K562 (cell line): ENCODE data around the gene RAI1. TPM values are rescaled to one million over a fixed set of nuclear protein-coding genes. Genes with fewer than 3 reads are reported as not detected.

ENCODE experiments used
- ATAC-seq: fragments of 200-7000 bp; cut with Tn5 transposase; 3 replicates; pipeline ENCODE4 v1.9.1; 2020; ENCODE audit warnings: moderate library complexity
- BruUV-seq: library from RNA; stranded (reverse); fragments of 400-500 nt; replicated peaks from 2 replicates; lab custom pipeline; 2021; lab: Mats Ljungman, UMichigan
- CTCF ChIA-PET: fragments of 300-600 bp; formaldehyde crosslinking; extraction: SDS; loops from one replicate; lab custom pipeline; 2021; ENCODE audit warnings: low intra/inter-chr PET ratio; lab: Yijun Ruan, JAX
- POLR2A ChIA-PET: fragments of 300-600, 350-650 bp; sonication (Branson Sonifier 250); formaldehyde crosslinking; extraction: SDS; loops from one replicate; lab custom pipeline; 2021; ENCODE audit warnings: antibody characterized with exemption, inconsistent platforms; lab: Yijun Ruan, JAX
- DNase-seq, 4 experiments: peaks; one replicate each; pipeline versions ENCODE4 v3.0.0 to v3.0.0-alpha.2; 2011 to 2018; ENCODE audit warnings: low spot score in 3 of 4, mixed read lengths in 3 of 4; ENCODE audit errors: extremely low read depth in 1 of 4
- FAIRE-seq: peaks from 2 replicates; lab custom pipeline; 2011; peaks lifted over from hg19 to GRCh38; lab: Jason Lieb, UNC
- H2AFZ ChIP-seq: 2 replicates; pipeline ENCODE4 v1.6.0; 2011; ENCODE audit warnings: low read depth, low read length, control low read depth, inconsistent platforms
- H3K27ac ChIP-seq: fragments of 200-600 bp; 3 replicates; pipeline ENCODE4 v1.8.0; 2011; ENCODE audit warnings: low read depth, mild to moderate bottlenecking, control low read depth, inconsistent platforms, low read length, moderate library complexity, mixed read lengths; ENCODE audit errors: extremely low read depth
- H3K27me3 ChIP-seq, 2 experiments: fragments of 300-600 bp in 1 of 2; 2 replicates in 1 of 2; 3 replicates in 1 of 2; pipeline versions ENCODE4 v1.6.0 to v1.8.0; 2011; ENCODE audit warnings: inconsistent platforms in 2 of 2, low read length in 2 of 2, mild to moderate bottlenecking in 1 of 2, mixed read lengths in 1 of 2, moderate library complexity in 1 of 2; ENCODE audit not compliant: control insufficient read depth in 2 of 2, insufficient read depth in 2 of 2
- H3K36me3 ChIP-seq: fragments of 300-600 bp; 3 replicates; pipeline ENCODE4 v1.8.0; 2011; ENCODE audit warnings: mild to moderate bottlenecking, low read length, inconsistent platforms; ENCODE audit not compliant: control insufficient read depth, insufficient read depth
- H3K4me1 ChIP-seq, 2 experiments: fragments of 200-600 bp in 1 of 2; replicated peaks in 1 of 2; 2 replicates in 1 of 2; 3 replicates in 1 of 2; pipeline versions ENCODE4 v1.5.1 to v1.8.0; 2011; ENCODE audit warnings: inconsistent platforms in 2 of 2, low read length in 2 of 2, mild to moderate bottlenecking in 1 of 2, mixed read lengths in 1 of 2, moderate library complexity in 1 of 2; ENCODE audit not compliant: control insufficient read depth in 2 of 2, insufficient read depth in 2 of 2
- H3K4me2 ChIP-seq: 2 replicates; pipeline ENCODE4 v1.6.1; 2011; ENCODE audit warnings: low read length, control low read depth, inconsistent platforms, mixed read lengths; ENCODE audit not compliant: insufficient read depth
- H3K4me3 ChIP-seq: fragments of 200-600 bp; sonication (generic), shearing (Covaris generic); 2 replicates; pipeline ENCODE4 v1.5.1; 2016; ENCODE audit warnings: control low read depth, inconsistent platforms
- H3K79me2 ChIP-seq: fragments of 200-600 bp; 3 replicates; pipeline ENCODE4 v1.8.0; 2011; ENCODE audit warnings: low read length, inconsistent platforms; ENCODE audit not compliant: control insufficient read depth, insufficient read depth
- H3K9ac ChIP-seq, 2 experiments: 2 replicates each; pipeline versions ENCODE4 v1.6.0 to v1.6.1; 2011; ENCODE audit warnings: low read depth in 2 of 2, low read length in 2 of 2, control low read depth in 1 of 2, inconsistent platforms in 1 of 2, mild to moderate bottlenecking in 1 of 2, mixed read lengths in 1 of 2; ENCODE audit not compliant: insufficient read depth in 1 of 2
- H3K9me1 ChIP-seq: one replicate; pipeline ENCODE4 v1.6.0; 2011; ENCODE audit warnings: inconsistent platforms, mild to moderate bottlenecking, low read length, moderate library complexity; ENCODE audit not compliant: control insufficient read depth, insufficient read depth
- H3K9me3 ChIP-seq: replicated peaks from 2 replicates; pipeline ENCODE4 v1.5.1; 2011; ENCODE audit warnings: low read depth, low read length, inconsistent platforms; ENCODE audit not compliant: control insufficient read depth, insufficient read depth
- H4K20me1 ChIP-seq: replicated peaks from 2 replicates; pipeline ENCODE4 v1.6.1; 2011; ENCODE audit warnings: low read length, inconsistent platforms, mixed read lengths; ENCODE audit not compliant: control insufficient read depth, insufficient read depth
- ASH1L ChIP-seq: fragments of 450-650 bp; IDR thresholded peaks from 2 replicates; pipeline ENCODE4 v1.6.1; 2018; ENCODE audit warnings: borderline replicate concordance, mild to moderate bottlenecking, low read depth; ENCODE audit not compliant: partially characterized antibody
- CEBPB ChIP-seq: fragments of 450-650 bp; IDR thresholded peaks from 2 replicates; pipeline ENCODE4 v1.6.1; 2016; ENCODE audit warnings: missing genetic modification characterization, missing compliant biosample characterization
- HOXB6 ChIP-seq: fragments of 250-450 bp; sonication (Bioruptor Pico); IDR thresholded peaks from 2 replicates; pipeline ENCODE4 v1.5.1; 2022; ENCODE audit warnings: mild to moderate bottlenecking, borderline replicate concordance
- JUN ChIP-seq, 2 experiments: sonication (generic) in 1 of 2; formaldehyde crosslinking in 1 of 2; IDR thresholded peaks; 2 replicates each; pipeline versions ENCODE4 v1.6.1 to v1.8.0; 2012 to 2022; ENCODE audit warnings: borderline replicate concordance in 2 of 2, mild to moderate bottlenecking in 2 of 2, improper control_type of control experiment in 1 of 2, low read depth in 1 of 2, low read length in 1 of 2, missing genetic modification reagents in 1 of 2
- KDM2B ChIP-seq: fragments of 250-450 bp; sonication (Bioruptor Pico); IDR thresholded peaks from 2 replicates; pipeline ENCODE4 v1.8.0; 2021; ENCODE audit warnings: mild to moderate bottlenecking, moderate library complexity
- KDM5B ChIP-seq: fragments of 200-600 bp; sonication (generic); IDR thresholded peaks from 2 replicates; pipeline ENCODE4 v1.6.1; 2012; ENCODE audit warnings: low read depth, mild to moderate bottlenecking, moderate library complexity, low read length, control low read depth, inconsistent platforms; ENCODE audit not compliant: insufficient replicate concordance
- MYC ChIP-seq, 2 experiments: fragments of 250-450 bp in 1 of 2; sonication (Bioruptor Pico) in 1 of 2; IDR thresholded peaks; 2 replicates each; pipeline versions ENCODE4 v1.5.1 to v1.6.1; 2012 to 2021; ENCODE audit warnings: low read depth in 2 of 2, borderline replicate concordance in 1 of 2, improper control_type of control experiment in 1 of 2, low read length in 1 of 2, mild to moderate bottlenecking in 1 of 2, moderate library complexity in 1 of 2
- ZNF12 ChIP-seq: sonication (generic); formaldehyde crosslinking; IDR thresholded peaks from 2 replicates; pipeline ENCODE4 v1.4.0; 2020; ENCODE audit warnings: mild to moderate bottlenecking, missing genetic modification reagents
- WGBS: fragments of 100-300 bp; shearing (Covaris generic); methylation state at CpG from one replicate; pipeline ENCODE4 v1.1.6; 2016; ENCODE audit warnings: low coverage, mixed read lengths; ENCODE audit not compliant: insufficient coverage; ENCODE audit errors: missing lambda C conversion rate; 5-methylcytosine and 5-hydroxymethylcytosine counted together
- in situ Hi-C: fragments of 300-500 bp; cut with MboI; formaldehyde crosslinking; loops from 4 replicates; pipeline ENCODE4 v1.15.0; 2018; ENCODE audit warnings: inconsistent platforms, mixed read lengths
- intact Hi-C: fragments of 100-400 bp; cut with micrococcal nuclease; formaldehyde crosslinking; loops from 2 replicates; pipeline ENCODE4 v1.14.2; 2022
- polyA plus RNA-seq, 8 experiments: library from polyadenylated mRNA; depleted of rRNA in 4 of 8; stranded (reverse) in 5 of 8; unstranded in 3 of 8; fragments of >200 nt; fragmentation: Nextera tagmentation in 2 of 8; fragmentation: Illumina TruSeq in 1 of 8; extraction: Ambion mirVana in 2 of 8; extraction: Trizol in 1 of 8; gene quantifications; 2 replicates each; pipeline versions ENCODE4 v1.2.1 to v1.2.3, GENCODE V29; 2011 to 2014; ENCODE audit warnings: inconsistent platforms in 1 of 8, missing spikeins in 1 of 8
- total RNA-seq, 7 experiments: library from RNA; depleted of rRNA in 6 of 7; stranded (reverse); fragments of >200 nt in 6 of 7; fragmentation: Illumina TruSeq in 2 of 7; extraction: Trizol in 2 of 7; gene quantifications; 2 replicates each; pipeline versions ENCODE4 v1.2.1 to v1.2.3, GENCODE V29; 2011 to 2021; ENCODE audit warnings: low replicate concordance in 1 of 7
- TF ChIP-seq, protein P1 (sequence below): fragments of 450-650 bp; formaldehyde crosslinking; IDR thresholded peaks from 2 replicates; pipeline ENCODE4 v1.4.0; 2022; ENCODE audit warnings: mild to moderate bottlenecking, moderate library complexity
- TF ChIP-seq, protein P2 (sequence below), 2 experiments: fragments of 450-650 bp; IDR thresholded peaks; 2 replicates each; pipeline ENCODE4 v1.6.1; 2016; ENCODE audit warnings: mild to moderate bottlenecking in 2 of 2, borderline replicate concordance in 1 of 2, low read depth in 1 of 2, moderate library complexity in 1 of 2

Gene RAI1
- total and polyA plus RNA-seq, 9 of the 15 experiments (the other 6 are each of a cell fraction or from before 2014, with no cell fraction given): 0.68 to 19.9 (median 5.5) TPM

DNA sequence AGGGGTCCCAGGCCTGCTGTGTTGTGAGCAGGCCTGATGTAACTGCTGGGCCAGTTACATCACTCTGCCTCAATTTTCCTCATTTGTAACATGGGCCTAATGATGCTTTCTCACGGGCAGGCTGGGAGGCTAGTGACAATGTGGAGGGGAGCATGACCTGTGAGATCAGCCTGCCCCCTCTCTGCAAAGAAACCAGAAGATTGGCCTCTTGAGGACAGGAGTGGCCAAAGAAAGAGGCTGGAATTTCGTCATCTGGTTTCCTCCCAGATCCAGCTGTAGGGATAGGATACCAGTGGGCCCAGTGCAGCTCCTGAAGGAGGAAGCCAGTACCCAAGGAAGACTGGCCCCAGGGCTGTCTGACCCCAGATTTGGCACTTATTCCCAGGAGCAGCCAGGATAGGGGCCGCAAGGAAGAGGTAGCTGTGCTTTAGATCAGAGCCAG is 156.1 kb downstream of the RAI1 start:
- H3K27ac ChIP-seq: peak overlapping the region; percentile 100
- no peaks in the 10 kb centered on the region for H3K9me1 ChIP-seq
- in situ Hi-C loops: no loop called here
- H3K27me3 ChIP-seq: no peaks in the 10 kb centered on the region
- 33% methylated on average over 2 of the region's 3 CpGs for WGBS
- ChIA-PET CTCF (no interaction called here), POLR2A (interaction anchor here (0.7 to 6.7 kb wide), 14 partner anchors 11 to 325 kb away, joined by 3 to 102 read pairs (median 4); no protein-coding TSS in a partner anchor)
- H3K4me2 ChIP-seq: peak overlapping the region; percentile 97
- peaks cover 64 to 76% of the 10 kb centered on the region in 2 experiments for H3K4me1 ChIP-seq
- peak overlapping the region; percentile 94 for H3K4me3 ChIP-seq
- peak; percentile 3; the same call in 2 of the 3 replicates for ATAC-seq
- H3K79me2 ChIP-seq: peaks cover 76% of the 10 kb centered on the region
- BruUV-seq: TSS peak; percentile 83
- DNase-seq: peak in 1 of 4 experiments; percentile 70
- peak overlapping the region; percentile 99 for H3K9ac ChIP-seq
- intact Hi-C loops: loop anchor here (2.0 kb wide), 2 partner anchors 13 to 15 kb away; no protein-coding TSS in a partner anchor
- FAIRE-seq: peak; percentile 15
- H3K9me3 ChIP-seq: no peaks in the 10 kb centered on the region
- peaks cover 24% of the 10 kb centered on the region; the same call in 2 of the 3 replicates for H3K36me3 ChIP-seq
- peaks cover 5% of the 10 kb centered on the region; the same call in 1 of the 2 replicates for H4K20me1 ChIP-seq
- no peak overlapping the region for H2AFZ ChIP-seq
- peak; percentile 67 for TF ChIP-seq JUN (IDR thresholded peaks at IDR 0.05; ENCODE audit: borderline replicate concordance, low read depth, low read length)
- no peak for TF ChIP-seq JUN (CRISPR knock-in tag; IDR thresholded peaks at IDR 0.05; ENCODE audit: borderline replicate concordance)
- TF ChIP-seq MYC (IDR thresholded peaks at IDR 0.05; ENCODE audit: low read depth, low read length): 0 out of 2 replicates have a peak, but pooled peaks have one; percentile 58
- no peak for TF ChIP-seq MYC (CRISPR knock-in tag; IDR thresholded peaks at IDR 0.05; ENCODE audit: borderline replicate concordance, low read depth)
- peak; percentile 81 for TF ChIP-seq CEBPB (tag)
- TF ChIP-seq KDM2B: no peak
- TF ChIP-seq, protein P1, sequence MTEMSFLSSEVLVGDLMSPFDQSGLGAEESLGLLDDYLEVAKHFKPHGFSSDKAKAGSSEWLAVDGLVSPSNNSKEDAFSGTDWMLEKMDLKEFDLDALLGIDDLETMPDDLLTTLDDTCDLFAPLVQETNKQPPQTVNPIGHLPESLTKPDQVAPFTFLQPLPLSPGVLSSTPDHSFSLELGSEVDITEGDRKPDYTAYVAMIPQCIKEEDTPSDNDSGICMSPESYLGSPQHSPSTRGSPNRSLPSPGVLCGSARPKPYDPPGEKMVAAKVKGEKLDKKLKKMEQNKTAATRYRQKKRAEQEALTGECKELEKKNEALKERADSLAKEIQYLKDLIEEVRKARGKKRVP: peak; percentile 0; the same call in 1 of the 2 replicates
- TF ChIP-seq HOXB6 (CRISPR knock-in tag): no peak
- TF ChIP-seq KDM5B: peak; percentile 66
- TF ChIP-seq, protein P2, sequence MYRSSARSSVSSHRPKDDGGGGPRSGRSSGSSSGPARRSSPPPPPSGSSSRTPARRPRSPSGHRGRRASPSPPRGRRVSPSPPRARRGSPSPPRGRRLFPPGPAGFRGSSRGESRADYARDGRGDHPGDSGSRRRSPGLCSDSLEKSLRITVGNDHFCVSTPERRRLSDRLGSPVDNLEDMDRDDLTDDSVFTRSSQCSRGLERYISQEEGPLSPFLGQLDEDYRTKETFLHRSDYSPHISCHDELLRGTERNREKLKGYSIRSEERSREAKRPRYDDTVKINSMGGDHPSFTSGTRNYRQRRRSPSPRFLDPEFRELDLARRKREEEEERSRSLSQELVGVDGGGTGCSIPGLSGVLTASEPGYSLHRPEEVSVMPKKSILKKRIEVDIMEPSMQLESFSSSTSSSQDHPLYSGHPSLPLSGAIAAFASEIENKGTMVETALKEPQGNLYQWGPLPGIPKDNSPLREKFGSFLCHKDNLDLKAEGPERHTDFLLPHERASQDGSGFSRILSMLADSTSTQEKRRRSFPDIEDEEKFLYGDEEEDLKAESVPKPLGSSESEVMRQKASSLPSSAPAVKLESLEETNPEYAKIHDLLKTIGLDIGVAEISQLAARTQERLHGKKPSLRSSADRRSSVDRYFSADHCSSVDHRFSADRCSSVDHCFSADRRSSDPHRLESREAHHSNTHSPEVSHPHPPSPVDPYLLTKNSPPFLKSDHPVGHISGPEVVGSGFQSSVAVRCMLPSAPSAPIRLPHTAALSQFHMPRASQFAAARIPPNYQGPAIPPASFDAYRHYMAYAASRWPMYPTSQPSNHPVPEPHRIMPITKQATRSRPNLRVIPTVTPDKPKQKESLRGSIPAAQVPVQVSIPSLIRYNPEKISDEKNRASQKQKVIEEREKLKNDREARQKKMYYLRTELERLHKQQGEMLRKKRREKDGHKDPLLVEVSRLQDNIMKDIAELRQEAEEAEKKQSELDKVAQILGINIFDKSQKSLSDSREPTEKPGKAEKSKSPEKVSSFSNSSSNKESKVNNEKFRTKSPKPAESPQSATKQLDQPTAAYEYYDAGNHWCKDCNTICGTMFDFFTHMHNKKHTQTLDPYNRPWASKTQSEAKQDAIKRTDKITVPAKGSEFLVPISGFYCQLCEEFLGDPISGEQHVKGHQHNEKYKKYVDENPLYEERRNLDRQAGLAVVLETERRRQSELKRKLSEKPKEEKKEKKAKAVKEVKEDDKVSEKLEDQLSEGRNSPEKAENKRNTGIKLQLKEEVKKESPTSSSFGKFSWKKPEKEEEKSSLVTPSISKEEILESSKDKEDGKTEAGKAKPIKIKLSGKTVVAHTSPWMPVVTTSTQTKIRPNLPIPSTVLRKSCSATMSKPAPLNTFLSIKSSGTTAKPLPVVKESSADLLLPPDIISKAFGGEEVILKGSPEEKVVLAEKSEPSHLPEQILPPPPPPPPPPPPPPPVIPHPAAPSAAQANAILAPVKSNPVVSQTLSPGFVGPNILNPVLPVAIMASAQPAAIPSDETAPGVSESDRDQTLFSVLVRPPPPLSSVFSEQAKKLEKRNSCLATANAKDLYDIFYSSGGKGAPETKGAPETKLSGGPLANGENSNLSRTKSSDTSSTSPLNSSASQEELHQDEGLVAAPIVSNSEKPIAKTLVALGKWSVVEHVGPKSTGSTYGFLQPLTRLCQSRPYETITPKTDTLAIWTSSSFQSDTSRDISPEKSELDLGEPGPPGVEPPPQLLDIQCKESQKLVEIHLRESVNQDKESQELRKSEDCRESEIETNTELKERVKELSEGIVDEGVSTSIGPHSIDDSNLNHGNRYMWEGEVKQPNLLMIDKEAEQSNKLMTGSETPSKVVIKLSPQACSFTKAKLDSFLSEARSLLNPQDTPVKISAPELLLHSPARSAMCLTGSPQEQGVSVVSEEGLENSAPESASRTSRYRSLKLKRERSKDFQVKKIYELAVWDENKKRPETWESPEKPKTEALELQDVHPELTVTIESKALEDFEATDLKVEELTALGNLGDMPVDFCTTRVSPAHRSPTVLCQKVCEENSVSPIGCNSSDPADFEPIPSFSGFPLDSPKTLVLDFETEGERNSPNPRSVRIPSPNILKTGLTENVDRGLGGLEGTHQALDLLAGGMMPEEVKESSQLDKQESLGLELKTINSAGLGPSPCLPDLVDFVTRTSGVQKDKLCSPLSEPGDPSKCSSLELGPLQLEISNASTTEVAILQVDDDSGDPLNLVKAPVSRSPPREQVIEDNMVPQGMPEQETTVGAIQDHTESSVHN (IDR thresholded peaks at IDR 0.05; ENCODE audit: borderline replicate concordance in 1 of 2, low read depth in 1 of 2): peak in 1 of 2 experiments; percentile 23; a peak in 1 of 4 replicates
- no peak for TF ChIP-seq ASH1L
- 0 out of 2 replicates have a peak, but pooled peaks have one; percentile 21 for TF ChIP-seq ZNF12 (CRISPR knock-in tag)
